Brain microvascular endothelial cell (primary cell): ENCODE measurements around the gene DNAAF5.

Source experiments
- DNase-seq: peaks from one replicate; pipeline ENCODE4 v3.0.0-alpha.2; 2020
- H3K27ac ChIP-seq: fragments of 250-450 bp; sonication (Bioruptor Pico); 2 replicates; pipeline ENCODE4 v1.5.1; 2020; ENCODE audit warnings: mild to moderate bottlenecking, moderate library complexity
- H3K27me3 ChIP-seq: fragments of 250-450 bp; sonication (Bioruptor Pico); replicated peaks from 2 replicates; pipeline ENCODE4 v1.5.1; 2020; ENCODE audit warnings: mild to moderate bottlenecking
- H3K36me3 ChIP-seq: fragments of 250-450 bp; sonication (Bioruptor Pico); replicated peaks from 2 replicates; pipeline ENCODE4 v1.5.1; 2020; ENCODE audit warnings: mild to moderate bottlenecking
- H3K4me3 ChIP-seq: 2 replicates; pipeline ENCODE4 v1.5.1; 2011; ENCODE audit warnings: low read depth, mild to moderate bottlenecking, control low read depth, low read length, moderate library complexity
- CTCF ChIP-seq: IDR thresholded peaks from 2 replicates; pipeline ENCODE4 v1.5.1; 2011; ENCODE audit warnings: low read depth, mild to moderate bottlenecking, moderate library complexity, low read length, control low read depth, inconsistent platforms; ENCODE audit errors: missing control alignments
- in situ Hi-C: cut with HindIII; loops from 2 replicates; pipeline ENCODE4 v1.10.0; 2017; ENCODE audit warnings: low sequenced_read_pairs, low pct_ligation_motif_present

The DNAAF5 gene

GRCh38 chr7:820341-820740 lies 93.8 kb downstream of the DNAAF5 start:
- Histone ChIP-seq H3K4me3 (no peak overlapping the region), H3K27me3 (no peaks in the 10 kb centered on the region), H3K27ac (no peak overlapping the region), H3K36me3 (no peaks in the 10 kb centered on the region)
- in situ Hi-C loops, result no loop called here
- no peak for TF ChIP-seq CTCF
- DNase-seq, result no peak

- Histone ChIP-seq H3K27ac (no peak overlapping the region), H3K27me3 (no peaks in the 10 kb centered on the region), H3K36me3 (no peaks in the 10 kb centered on the region), H3K4me3 (no peak overlapping the region)
- in situ Hi-C loops, result no loop called here
- no peak for DNase-seq
- no peak for TF ChIP-seq CTCF
These were observed 95.2 kb downstream of the DNAAF5 start for GRCh38 chr7:821688-822087.

- in situ Hi-C loops, result no loop called here
- no peak for DNase-seq
- no peaks in the 10 kb centered on the region for H3K27me3 ChIP-seq
- TF ChIP-seq CTCF, result no peak
- H3K4me3 ChIP-seq, result no peak overlapping the region
- no peak overlapping the region for H3K27ac ChIP-seq
- H3K36me3 ChIP-seq, result no peaks in the 10 kb centered on the region
These were observed 96.3 kb downstream of the DNAAF5 start for GRCh38 chr7:822692-823276.

GRCh38 chr7:823649-824048 lies 97.2 kb downstream of the DNAAF5 start:
- in situ Hi-C loops, result no loop called here
- no peak overlapping the region for H3K4me3 ChIP-seq
- H3K27ac ChIP-seq, result no peak overlapping the region
- TF ChIP-seq CTCF, result no peak
- no peaks in the 10 kb centered on the region for H3K27me3 ChIP-seq
- H3K36me3 ChIP-seq, result no peaks in the 10 kb centered on the region
- DNase-seq, result no peak

- TF ChIP-seq CTCF, result no peak
- DNase-seq, result no peak
- Histone ChIP-seq H3K27ac (no peak overlapping the region), H3K4me3 (no peak overlapping the region), H3K36me3 (no peaks in the 10 kb centered on the region), H3K27me3 (no peaks in the 10 kb centered on the region)
- in situ Hi-C loops, result no loop called here
These were observed 97.6 kb downstream of the DNAAF5 start for GRCh38 chr7:824081-824480.

- H3K4me3 ChIP-seq, result no peak overlapping the region
- no peaks in the 10 kb centered on the region for H3K27me3 ChIP-seq
- in situ Hi-C loops, result no loop called here
- H3K36me3 ChIP-seq, result no peaks in the 10 kb centered on the region
- no peak overlapping the region for H3K27ac ChIP-seq
- no peak for TF ChIP-seq CTCF
- DNase-seq, result no peak
These were observed 98.2 kb downstream of the DNAAF5 start for GRCh38 chr7:824664-825063.
